GM21825 (cell line): ENCODE measurements around the gene MAN2C1.
"Not testable (repeated sequence)": the region's sequence is repeated elsewhere in the genome, so short reads cannot be mapped to it uniquely, and the experiment has no call there.

Experiments
- ATAC-seq: cut with Tn5 transposase; IDR thresholded peaks from one replicate; pipeline ENCODE4 v1.9.1; 2021; ENCODE audit warnings: mild to moderate bottlenecking, moderate library complexity; ENCODE audit not compliant: unreplicated experiment

Gene MAN2C1

GRCh38 chr15:75347222-75348033 lies 21.0 kb downstream of the MAN2C1 start:
- no peak for ATAC-seq

GRCh38 chr15:75346796-75347221 lies 21.6 kb downstream of the MAN2C1 start, which contains the start of gene NEIL1:
Gene NEIL1 (plus strand): TSS chr15:75347039. CDS start chr15:75348906, 1,867 bp downstream.
- no peak for ATAC-seq

- not testable (repeated sequence) for ATAC-seq
Observed at GRCh38 chr15:75343953-75344352, 24.5 kb downstream of the MAN2C1 start.

- no peak for ATAC-seq
Observed at GRCh38 chr15:75342221-75342620, 26.2 kb downstream of the MAN2C1 start.

GRCh38 chr15:75339531-75340240 lies 28.7 kb downstream of the MAN2C1 start:
- no peak for ATAC-seq

GRCh38 chr15:75338661-75339240 lies 29.7 kb downstream of the MAN2C1 start:
- no peak for ATAC-seq

- ATAC-seq: peak; percentile 58
Observed at GRCh38 chr15:75335705-75336355, 32.6 kb downstream of the MAN2C1 start, which contains the start of gene COMMD4. Gene COMMD4 (plus strand): TSS chr15:75336063. CDS start chr15:75336090, 27 bp downstream.

- no peak for ATAC-seq
Observed at GRCh38 chr15:75335313-75335704, 33.1 kb downstream of the MAN2C1 start.

- not testable (repeated sequence) for ATAC-seq
Observed at GRCh38 chr15:75333654-75334419, 34.6 kb downstream of the MAN2C1 start.

- ATAC-seq: not testable (repeated sequence)
Observed at GRCh38 chr15:75332093-75332492, 36.3 kb downstream of the MAN2C1 start.

- no peak for ATAC-seq
Observed at GRCh38 chr15:75329571-75329970, 38.8 kb downstream of the MAN2C1 start.

- ATAC-seq: no peak
Observed at GRCh38 chr15:75328493-75329314, 39.7 kb downstream of the MAN2C1 start.

- ATAC-seq: no peak
Observed at GRCh38 chr15:75327491-75327890, 40.9 kb downstream of the MAN2C1 start.

- ATAC-seq: no peak
Observed at GRCh38 chr15:75327005-75327404, 41.4 kb downstream of the MAN2C1 start.

GRCh38 chr15:75325922-75326321 lies 42.5 kb downstream of the MAN2C1 start:
- ATAC-seq: no peak

- no peak for ATAC-seq
Observed at GRCh38 chr15:75321711-75322110, 46.7 kb downstream of the MAN2C1 start.

- ATAC-seq: not testable (repeated sequence)
Observed at GRCh38 chr15:75319231-75319897, 49.0 kb downstream of the MAN2C1 start.

- ATAC-seq: no peak
Observed at GRCh38 chr15:75314552-75315290, 53.7 kb downstream of the MAN2C1 start.
